MM.1S (cell line): ENCODE results near the gene LEO1.

Experiments
- CTCF ChIP-seq: fragments of 300-600 bp; sonication (generic); IDR thresholded peaks from 2 replicates; pipeline ENCODE4 v1.5.1; 2016; ENCODE audit warnings: antibody characterized with exemption, low read length, mixed read lengths
- EZH2 ChIP-seq: fragments of 300-600 bp; sonication (generic); optimal IDR thresholded peaks from 2 replicates; pipeline ENCODE3; 2017; ENCODE audit warnings: low read depth, mild to moderate bottlenecking, antibody characterized with exemption, low read length, mixed read lengths

- TF ChIP-seq EZH2 (no peak), CTCF (no peak)
Measured at GRCh38 chr15:51965691-51966090, 5.9 kb downstream of the LEO1 start.
